Occipital lobe (tissue), 2 donors: Measurements from ENCODE around the gene CLIC1. TPM values are rescaled to one million over a fixed set of nuclear protein-coding genes. Genes with fewer than 3 reads are reported as not detected.

Experiments used
- DNase-seq: peaks from one replicate; lab custom pipeline; 2025; lab: John Stamatoyannopoulos, UW
- total RNA-seq: library from RNA; depleted of rRNA; stranded (reverse); fragments of >200 nt; gene quantifications from one replicate; pipeline ENCODE4 v1.2.3, GENCODE V29; 2014

Gene CLIC1
- total RNA-seq, 1 donor from 2014 or later: 35.2 TPM

- DNase-seq: peak; percentile 97
Observed at GRCh38 chr6:31739639-31740396, 3.5 kb upstream of the CLIC1 start, which contains the start of gene MSH5. Gene MSH5 (plus strand): TSS chr6:31740005. CDS start chr6:31740467, 462 bp downstream.

DNA sequence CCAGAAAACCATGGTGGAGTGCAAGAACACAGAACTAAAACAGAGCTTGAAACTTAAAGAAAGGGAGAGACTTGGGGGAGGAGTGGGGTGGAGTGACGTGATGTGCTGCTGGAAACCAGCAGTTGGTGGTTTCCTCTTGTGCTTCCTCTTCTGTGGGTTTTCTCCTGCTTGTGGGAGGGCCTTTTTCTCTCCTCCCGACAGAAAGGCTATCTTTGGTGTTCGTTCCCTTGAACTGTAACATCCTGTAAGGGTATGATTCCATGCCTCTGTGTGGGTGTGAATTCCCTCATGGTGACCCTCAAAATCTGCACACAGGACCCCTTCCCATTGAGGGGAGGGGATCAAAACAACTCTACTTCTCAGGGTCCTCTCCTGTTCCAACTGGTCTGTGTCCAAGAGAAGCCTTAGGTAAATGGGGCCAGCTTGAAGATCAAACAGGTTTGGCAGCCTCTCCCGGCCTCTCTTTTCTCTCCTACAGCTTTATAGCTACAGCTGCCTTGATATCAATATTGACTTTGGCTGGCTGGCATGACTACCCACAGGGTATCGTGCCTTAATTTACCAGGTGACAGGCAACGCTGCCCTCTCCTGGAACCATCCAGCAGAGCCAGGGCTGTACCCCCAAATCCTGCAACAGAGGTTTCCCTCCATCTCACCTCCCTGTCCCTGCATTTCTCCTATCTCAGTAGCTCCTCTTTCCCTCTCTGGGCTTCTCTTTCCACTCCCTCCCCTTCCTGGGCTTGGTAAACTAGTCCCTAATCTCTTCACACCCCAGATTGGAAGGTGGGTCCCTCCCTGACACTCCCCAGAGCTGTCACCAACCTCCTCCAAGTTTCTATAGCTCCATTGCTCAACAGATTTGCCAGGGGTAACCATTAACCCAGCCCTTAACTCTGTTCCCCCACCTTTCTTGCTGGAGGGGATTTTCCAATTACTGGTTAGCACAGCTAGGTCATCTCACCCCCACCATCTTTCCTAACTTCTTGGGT is 2.0 kb upstream of the CLIC1 start:
- DNase-seq: no peak

GRCh38 chr6:31737315-31737990 is 1.1 kb upstream of the CLIC1 start:
- no peak for DNase-seq

DNA sequence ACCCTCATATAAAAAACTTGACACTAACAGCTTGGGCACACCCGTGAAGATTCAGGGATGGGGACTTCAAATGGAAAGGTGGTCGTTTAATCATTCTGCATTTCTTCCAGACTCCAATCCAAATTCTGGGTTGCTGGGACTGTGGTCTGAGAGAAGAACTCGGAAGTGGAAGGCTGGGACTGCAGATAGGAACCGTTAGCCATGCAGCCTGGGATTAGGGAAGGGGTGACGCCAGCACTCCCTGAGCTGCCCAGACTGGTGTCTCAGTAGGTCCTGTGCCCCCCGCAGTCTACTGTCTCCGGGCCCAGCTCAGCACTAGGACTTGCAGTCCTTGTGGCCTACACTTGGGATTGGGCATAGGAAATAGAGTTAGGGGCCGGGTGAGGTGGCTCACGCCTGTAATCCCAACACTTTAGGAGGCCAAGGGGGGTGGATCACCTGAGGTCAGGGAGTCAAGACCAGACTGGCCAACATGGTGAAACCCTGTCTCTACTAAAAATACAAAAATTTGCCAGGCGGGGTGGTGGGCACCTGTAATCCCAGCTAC is 511 bp upstream of the CLIC1 start:
- no peak for DNase-seq

GRCh38 chr6:31734821-31735406 is 1.4 kb downstream of the CLIC1 start:
- DNase-seq: no peak

GRCh38 chr6:31734247-31734820 is 2.0 kb downstream of the CLIC1 start:
- no peak for DNase-seq

GRCh38 chr6:31733734-31734133 is 2.6 kb downstream of the CLIC1 start:
- no peak for DNase-seq

- no peak for DNase-seq
Observed at GRCh38 chr6:31732029-31732428, 4.3 kb downstream of the CLIC1 start.

GRCh38 chr6:31730631-31731086 is 5.7 kb downstream of the CLIC1 start:
- no peak for DNase-seq

DNA sequence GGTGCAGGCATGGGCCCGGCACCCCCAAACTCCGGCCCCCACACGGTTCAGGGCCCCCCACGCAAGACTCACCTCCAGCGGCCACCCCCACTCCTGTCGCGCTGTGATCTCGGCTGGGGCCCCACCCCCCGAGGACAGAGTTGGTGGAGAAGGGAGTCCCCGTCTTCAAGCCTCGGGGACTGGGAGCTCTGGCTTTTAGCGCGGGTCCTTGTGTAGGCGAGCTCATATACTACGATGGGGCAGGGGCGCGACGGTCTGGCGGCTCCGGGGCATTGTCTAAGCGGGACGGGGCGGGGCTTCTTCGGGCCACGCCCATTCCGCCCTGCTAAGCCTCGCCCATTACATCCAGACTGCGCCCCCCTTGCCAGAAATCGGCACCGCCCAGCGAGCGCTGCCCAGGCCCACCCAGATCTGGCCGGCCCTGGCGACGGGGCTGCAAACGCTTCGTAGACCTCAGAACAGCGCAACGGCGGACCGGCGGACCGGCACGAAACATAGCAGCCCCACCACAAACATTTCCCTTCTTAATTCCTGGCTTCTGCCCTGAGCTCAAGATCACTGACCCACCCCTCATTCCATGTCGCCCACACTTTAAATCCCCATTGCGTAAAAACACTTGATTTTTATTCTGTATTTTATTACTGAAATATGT is 6.2 kb downstream of the CLIC1 start:
- DNase-seq: peak; percentile 27

- peak; percentile 48 for DNase-seq
Observed at GRCh38 chr6:31729515-31729978, 6.8 kb downstream of the CLIC1 start.

GRCh38 chr6:31728767-31729514 is 7.4 kb downstream of the CLIC1 start, which contains the start of gene DDAH2:
Gene DDAH2 (minus strand): TSS chr6:31729299. CDS start chr6:31729161, 138 bp downstream.
- no peak for DNase-seq

- DNase-seq: no peak
Observed at GRCh38 chr6:31727717-31728671, 8.3 kb downstream of the CLIC1 start.

DNA sequence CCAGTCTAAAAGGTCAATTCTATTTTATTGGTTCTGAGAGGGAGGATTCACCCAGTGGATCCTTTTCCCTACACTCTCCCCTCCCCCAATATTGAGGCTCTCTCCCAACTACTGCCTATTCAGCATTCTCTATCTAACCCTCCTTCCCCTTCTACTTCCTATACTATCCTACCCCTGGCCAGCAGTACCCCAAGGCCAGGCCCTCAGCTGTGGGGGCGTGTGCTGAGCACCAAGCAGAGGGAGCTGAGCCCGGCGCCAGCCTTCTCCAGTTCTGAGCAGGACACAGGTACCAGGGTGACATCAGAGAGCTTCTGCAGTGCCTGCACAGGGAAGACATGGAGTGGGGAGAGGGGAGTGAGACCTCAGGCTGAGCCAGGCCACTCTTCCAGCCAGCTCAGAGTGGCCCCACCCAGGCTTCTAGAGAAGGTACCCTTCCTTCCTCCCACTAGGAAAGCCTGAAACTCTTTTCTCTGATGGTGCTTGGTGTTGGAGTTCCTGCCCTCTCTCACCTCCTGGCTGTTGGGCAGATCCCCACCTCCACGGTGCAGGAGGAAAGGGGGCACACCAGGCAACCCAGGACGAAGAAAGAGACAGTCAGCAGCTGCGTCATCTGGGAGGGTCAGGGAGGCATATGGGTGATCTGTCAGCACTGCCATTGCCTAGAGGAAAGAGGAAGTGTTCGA is 9.2 kb downstream of the CLIC1 start:
- DNase-seq: no peak

DNA sequence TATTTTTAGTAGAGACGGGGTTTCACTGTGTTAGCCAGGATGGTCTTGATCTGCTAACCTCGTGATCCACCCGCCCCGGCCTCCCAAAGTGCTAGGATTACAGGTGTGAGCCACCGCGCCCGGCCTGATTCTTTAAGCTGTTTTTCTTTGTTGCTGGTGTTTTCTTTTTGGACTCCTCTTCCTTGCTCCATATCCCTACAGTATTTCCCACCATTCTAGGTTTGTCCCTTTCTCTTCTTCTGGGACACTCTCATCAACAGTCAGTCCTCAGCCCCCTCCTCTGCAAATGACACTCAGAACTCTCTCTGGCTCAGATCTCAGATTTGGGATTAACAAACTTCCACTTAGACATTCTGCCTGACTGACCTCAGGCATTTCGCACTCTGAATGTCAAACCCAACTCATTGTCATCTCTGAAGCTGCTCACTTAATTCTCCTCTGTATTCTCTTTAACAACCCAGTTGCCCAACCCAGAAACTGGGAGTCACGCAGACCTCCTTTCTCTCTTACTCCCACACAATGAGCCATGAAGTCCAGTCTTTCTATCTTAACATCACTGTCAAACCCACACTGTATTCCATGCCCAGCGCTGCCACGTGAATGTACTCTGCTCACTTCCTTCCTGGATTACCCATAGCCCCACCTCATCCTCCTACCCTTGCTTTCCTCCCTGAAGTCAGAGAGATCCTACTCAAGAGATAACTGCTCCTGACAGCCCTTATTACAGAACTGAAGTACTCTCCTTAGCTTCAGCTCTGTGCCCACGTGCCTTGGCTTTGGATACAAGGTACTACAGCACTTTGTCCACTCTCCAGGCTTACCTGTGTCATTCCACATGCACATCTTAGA is 10.6 kb downstream of the CLIC1 start:
- DNase-seq: no peak

DNA sequence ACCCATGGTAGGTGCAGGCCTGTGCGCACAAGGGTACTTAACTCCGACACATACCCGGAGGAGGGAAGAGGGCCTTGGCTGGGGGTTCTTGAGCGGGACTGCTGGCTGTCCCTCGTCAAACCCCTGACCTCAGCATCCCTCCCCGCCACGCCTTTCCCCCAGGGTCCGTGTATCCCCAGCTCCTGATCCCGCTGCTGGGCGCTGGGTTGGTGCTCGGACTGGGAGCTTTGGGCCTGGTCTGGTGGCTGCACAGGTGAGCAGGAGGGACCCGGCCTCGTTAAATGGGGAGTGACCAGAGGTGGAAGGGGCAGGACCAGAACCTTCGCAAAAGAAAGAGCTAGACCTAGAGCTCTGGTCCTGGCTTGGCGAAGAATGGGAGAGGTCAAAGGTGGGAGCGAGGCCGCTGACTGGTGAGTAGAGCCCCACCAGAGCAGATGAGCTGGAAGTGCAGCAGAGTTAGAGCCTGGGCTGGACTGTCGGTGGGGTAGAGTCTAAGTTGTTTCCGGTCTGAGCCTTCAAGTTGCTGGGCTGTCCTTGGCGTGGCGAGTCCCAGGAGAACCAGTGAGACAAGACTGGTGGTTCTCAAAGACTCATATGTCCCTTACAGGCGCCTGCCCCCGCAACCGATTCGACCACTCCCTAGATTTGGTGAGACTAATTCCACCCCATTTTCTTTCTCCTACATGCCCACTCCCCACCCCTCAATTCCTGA is 12.2 kb downstream of the CLIC1 start:
- DNase-seq: no peak
